ENCODE measurements around the gene TMC1. TPM values are rescaled to one million over a fixed set of nuclear protein-coding genes. Genes with fewer than 3 reads are reported as not detected.

The TMC1 gene
- total RNA-seq, 2 experiments from 2014 or later, result not detected

- intact Hi-C loops (cut with DNase I, micrococcal nuclease), result no loop called here
- no peak for ATAC-seq
Observed at GRCh38 chr9:72733895-72734294, 212.5 kb downstream of the TMC1 start.

GRCh38 chr9:72734631-72735030, 213.2 kb downstream of the TMC1 start:
- H3K9me3 Mint-ChIP-seq (ENCODE audit: low read depth), result no peaks in the 10 kb centered on the region
- intact Hi-C loops (cut with DNase I, micrococcal nuclease), result no loop called here
- no peak overlapping the region for H3K4me3 Mint-ChIP-seq
- ChIA-PET CTCF (interaction anchor here (1.2 kb wide), 1 partner anchor 453 kb away, joined by 3 read pairs; no protein-coding TSS in a partner anchor), POLR2A (no interaction called here)
- H3K36me3 Mint-ChIP-seq (ENCODE audit: low read depth), result no peaks in the 10 kb centered on the region
- H3K27ac Mint-ChIP-seq, result no peak overlapping the region
- no peak for ATAC-seq
- DNase-seq, result no peak
- peaks cover 3% of the 10 kb centered on the region for H3K27me3 Mint-ChIP-seq
- H3K4me1 Mint-ChIP-seq, result no peaks in the 10 kb centered on the region

More at GRCh38 chr9:72733895-72734294, 212.5 kb downstream of the TMC1 start:
- Mint-ChIP-seq H3K4me3 (no peak overlapping the region), H3K27ac (no peak overlapping the region), H3K9me3 (ENCODE audit: low read depth) (no peaks in the 10 kb centered on the region), H3K27me3 (peaks cover 3% of the 10 kb centered on the region), H3K4me1 (no peaks in the 10 kb centered on the region), H3K36me3 (ENCODE audit: low read depth) (no peaks in the 10 kb centered on the region)
- DNase-seq, result no peak
- CTCF ChIA-PET, result no interaction called here
- POLR2A ChIA-PET, result no interaction called here

GRCh38 chr9:72743836-72744235, 222.4 kb downstream of the TMC1 start:
- ATAC-seq (no peak), DNase-seq (no peak)
- Mint-ChIP-seq H3K36me3 (ENCODE audit: low read depth) (no peaks in the 10 kb centered on the region), H3K4me3 (no peak overlapping the region), H3K27ac (no peak overlapping the region), H3K27me3 (peaks cover 2% of the 10 kb centered on the region), H3K9me3 (ENCODE audit: low read depth) (no peaks in the 10 kb centered on the region), H3K4me1 (no peaks in the 10 kb centered on the region)
- POLR2A ChIA-PET, result interaction anchor here (0.6 kb wide), 1 partner anchor 130 kb away, joined by 3 read pairs; no protein-coding TSS in a partner anchor
- CTCF ChIA-PET, result no interaction called here
- intact Hi-C loops (cut with DNase I, micrococcal nuclease), result no loop called here

- no peak overlapping the region for H3K4me3 Mint-ChIP-seq
- intact Hi-C loops (cut with DNase I, micrococcal nuclease), result no loop called here
- ChIA-PET POLR2A (no interaction called here), CTCF (no interaction called here)
- no peaks in the 10 kb centered on the region for H3K4me1 Mint-ChIP-seq
- DNase-seq (no peak), ATAC-seq (no peak)
- peaks cover 3% of the 10 kb centered on the region for H3K27me3 Mint-ChIP-seq
- no peaks in the 10 kb centered on the region for H3K9me3 Mint-ChIP-seq (ENCODE audit: low read depth)
- H3K27ac Mint-ChIP-seq, result no peak overlapping the region
- H3K36me3 Mint-ChIP-seq (ENCODE audit: low read depth), result no peaks in the 10 kb centered on the region
Observed at GRCh38 chr9:72749276-72749675, 227.9 kb downstream of the TMC1 start.

GRCh38 chr9:72751541-72751940, 230.1 kb downstream of the TMC1 start:
- Mint-ChIP-seq H3K36me3 (ENCODE audit: low read depth) (no peaks in the 10 kb centered on the region), H3K27ac (no peak overlapping the region), H3K4me3 (no peak overlapping the region), H3K4me1 (no peaks in the 10 kb centered on the region), H3K27me3 (peaks cover 1% of the 10 kb centered on the region), H3K9me3 (ENCODE audit: low read depth) (no peaks in the 10 kb centered on the region)
- DNase-seq (no peak), ATAC-seq (no peak)
- intact Hi-C loops (cut with DNase I, micrococcal nuclease), result no loop called here
- ChIA-PET POLR2A (no interaction called here), CTCF (interaction anchor here (1.2 to 1.6 kb wide), 2 partner anchors 8 to 464 kb away, joined by 3 to 5 read pairs; no protein-coding TSS in a partner anchor)

GRCh38 chr9:72753266-72753893, 232.0 kb downstream of the TMC1 start:
- POLR2A ChIA-PET, result no interaction called here
- ATAC-seq, result no peak
- Mint-ChIP-seq H3K27ac (no peak overlapping the region), H3K9me3 (ENCODE audit: low read depth) (no peaks in the 10 kb centered on the region), H3K36me3 (ENCODE audit: low read depth) (no peaks in the 10 kb centered on the region), H3K27me3 (peaks cover 3% of the 10 kb centered on the region), H3K4me1 (no peaks in the 10 kb centered on the region), H3K4me3 (no peak overlapping the region)
- DNase-seq, result no peak
- CTCF ChIA-PET, result interaction anchor here (0.5 to 1.7 kb wide), 4 partner anchors 33 to 472 kb away, joined by 3 to 6 read pairs (median 4); no protein-coding TSS in a partner anchor
- intact Hi-C loops (cut with DNase I, micrococcal nuclease), result no loop called here

GRCh38 chr9:72755836-72756235, 234.4 kb downstream of the TMC1 start:
- Mint-ChIP-seq H3K4me1 (no peaks in the 10 kb centered on the region), H3K27ac (no peak overlapping the region), H3K9me3 (ENCODE audit: low read depth) (no peaks in the 10 kb centered on the region), H3K4me3 (no peak overlapping the region), H3K27me3 (peaks cover 5% of the 10 kb centered on the region), H3K36me3 (ENCODE audit: low read depth) (no peaks in the 10 kb centered on the region)
- DNase-seq (no peak), ATAC-seq (no peak)
- intact Hi-C loops (cut with DNase I, micrococcal nuclease), result no loop called here
- CTCF ChIA-PET, result no interaction called here
- POLR2A ChIA-PET, result no interaction called here

GRCh38 chr9:72758944-72759343, 237.5 kb downstream of the TMC1 start:
- Mint-ChIP-seq H3K4me3 (no peak overlapping the region), H3K9me3 (ENCODE audit: low read depth) (no peaks in the 10 kb centered on the region), H3K36me3 (ENCODE audit: low read depth) (no peaks in the 10 kb centered on the region), H3K27me3 (peaks cover 5% of the 10 kb centered on the region), H3K27ac (no peak overlapping the region), H3K4me1 (no peaks in the 10 kb centered on the region)
- ChIA-PET CTCF (no interaction called here), POLR2A (no interaction called here)
- DNase-seq (no peak), ATAC-seq (no peak)
- intact Hi-C loops (cut with DNase I, micrococcal nuclease), result no loop called here

GRCh38 chr9:72763022-72763421, 241.6 kb downstream of the TMC1 start:
- POLR2A ChIA-PET, result no interaction called here
- CTCF ChIA-PET, result no interaction called here
- Mint-ChIP-seq H3K9me3 (ENCODE audit: low read depth) (no peaks in the 10 kb centered on the region), H3K27ac (no peak overlapping the region), H3K27me3 (peaks cover 2% of the 10 kb centered on the region), H3K36me3 (ENCODE audit: low read depth) (no peaks in the 10 kb centered on the region), H3K4me3 (no peak overlapping the region), H3K4me1 (no peaks in the 10 kb centered on the region)
- DNase-seq (no peak), ATAC-seq (no peak)
- intact Hi-C loops (cut with DNase I, micrococcal nuclease), result loop anchor here in 1 of 2 experiments (10.0 kb wide), 1 partner anchor 58 kb away; no protein-coding TSS in a partner anchor

GRCh38 chr9:72769546-72769945, 248.1 kb downstream of the TMC1 start:
- H3K9me3 Mint-ChIP-seq (ENCODE audit: low read depth), result no peaks in the 10 kb centered on the region
- H3K4me1 Mint-ChIP-seq, result no peaks in the 10 kb centered on the region
- DNase-seq (no peak), ATAC-seq (no peak)
- H3K36me3 Mint-ChIP-seq (ENCODE audit: low read depth), result no peaks in the 10 kb centered on the region
- POLR2A ChIA-PET, result no interaction called here
- H3K4me3 Mint-ChIP-seq, result no peak overlapping the region
- CTCF ChIA-PET, result no interaction called here
- H3K27me3 Mint-ChIP-seq, result peaks cover 3% of the 10 kb centered on the region
- no peak overlapping the region for H3K27ac Mint-ChIP-seq
- intact Hi-C loops (cut with DNase I, micrococcal nuclease), result loop anchor here in 1 of 2 experiments (10.0 kb wide), 1 partner anchor 65 kb away; no protein-coding TSS in a partner anchor

GRCh38 chr9:72772661-72773060, 251.3 kb downstream of the TMC1 start:
- intact Hi-C loops (cut with DNase I, micrococcal nuclease), result no loop called here
- DNase-seq (no peak), ATAC-seq (no peak)
- H3K4me3 Mint-ChIP-seq, result no peak overlapping the region
- H3K36me3 Mint-ChIP-seq (ENCODE audit: low read depth), result no peaks in the 10 kb centered on the region
- H3K27me3 Mint-ChIP-seq, result peaks cover 4% of the 10 kb centered on the region
- H3K27ac Mint-ChIP-seq, result no peak overlapping the region
- H3K4me1 Mint-ChIP-seq, result no peaks in the 10 kb centered on the region
- no peaks in the 10 kb centered on the region for H3K9me3 Mint-ChIP-seq (ENCODE audit: low read depth)
- ChIA-PET POLR2A (no interaction called here), CTCF (interaction anchor here (1.0 kb wide), 1 partner anchor 241 kb away, joined by 3 read pairs; no protein-coding TSS in a partner anchor)

GRCh38 chr9:72773570-72773969, 252.2 kb downstream of the TMC1 start:
- Mint-ChIP-seq H3K4me1 (no peaks in the 10 kb centered on the region), H3K27ac (no peak overlapping the region), H3K4me3 (no peak overlapping the region), H3K9me3 (ENCODE audit: low read depth) (no peaks in the 10 kb centered on the region), H3K27me3 (peaks cover 9% of the 10 kb centered on the region), H3K36me3 (ENCODE audit: low read depth) (no peaks in the 10 kb centered on the region)
- CTCF ChIA-PET, result no interaction called here
- intact Hi-C loops (cut with DNase I, micrococcal nuclease), result no loop called here
- no peak for ATAC-seq
- POLR2A ChIA-PET, result no interaction called here
- DNase-seq, result no peak
